ENCODE results near the gene DOCK4.

DOCK4 gene

DNA sequence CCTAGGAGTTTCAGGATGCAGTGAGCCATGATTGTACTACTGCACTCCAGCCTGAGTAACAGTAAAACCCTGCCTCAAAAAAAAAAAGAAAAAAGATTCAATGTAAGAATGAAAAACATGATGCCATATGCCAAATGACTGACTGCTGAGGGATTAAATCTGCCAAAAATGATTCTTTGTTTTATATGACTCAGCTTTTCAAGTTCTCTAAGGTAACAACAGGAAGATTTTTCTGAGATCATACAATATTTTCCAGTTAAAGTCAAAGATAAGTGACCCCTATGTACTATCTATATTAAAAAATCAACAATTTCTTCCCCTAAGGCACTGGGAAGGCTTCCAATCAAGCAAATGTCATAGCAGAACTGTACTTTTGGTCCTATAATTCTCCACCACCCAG lies 372.7 kb downstream of the DOCK4 start:
- ChIA-PET CTCF (no interaction called here), POLR2A (no interaction called here)
- DNase-seq (ENCODE audit: extremely low spot score) = no peak
- no peak for TF ChIP-seq SP1 (IDR thresholded peaks at IDR 0.05)
- no peak for TF ChIP-seq FOXM1 (IDR thresholded peaks at IDR 0.05; ENCODE audit: borderline replicate concordance)
- no peak for TF ChIP-seq ARNT (IDR thresholded peaks at IDR 0.05)
- no peak for TF ChIP-seq FOXA1 (IDR thresholded peaks at IDR 0.05)
- no peak for TF ChIP-seq NFRKB (IDR thresholded peaks at IDR 0.05)
- TF ChIP-seq HDGF (IDR thresholded peaks at IDR 0.05; ENCODE audit: borderline replicate concordance) = no peak
- TF ChIP-seq ELF4 (IDR thresholded peaks at IDR 0.05) = no peak
- no peak for TF ChIP-seq TARDBP (IDR thresholded peaks at IDR 0.05)
- TF ChIP-seq FOXK2 (IDR thresholded peaks at IDR 0.05) = no peak
- no peak for TF ChIP-seq L3MBTL2 (conservative IDR thresholded peaks at IDR 0.05)

DNA sequence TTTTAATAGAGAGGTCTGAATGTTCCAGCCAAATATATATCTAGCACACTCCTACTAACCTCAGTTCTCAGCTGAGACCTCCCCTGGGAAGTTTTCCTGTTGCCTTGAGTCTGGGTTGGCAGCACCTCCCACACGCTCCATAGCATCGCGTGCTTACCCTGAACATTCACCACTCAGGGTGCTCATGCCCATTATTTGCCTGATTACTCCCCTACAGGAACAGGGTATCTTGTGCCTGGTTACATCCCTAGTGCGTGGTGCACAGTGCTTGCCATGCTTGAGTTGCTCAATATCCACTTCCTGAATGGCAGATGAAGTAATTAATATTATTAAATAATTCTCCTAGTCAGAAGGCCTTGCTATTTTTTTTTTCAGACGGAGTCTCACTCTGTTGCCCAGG lies 374.0 kb downstream of the DOCK4 start:
- ChIA-PET POLR2A (no interaction called here), CTCF (no interaction called here)
- DNase-seq (ENCODE audit: extremely low spot score) = no peak
- TF ChIP-seq ARNT (IDR thresholded peaks at IDR 0.05) (no peak), CTBP1 (IDR thresholded peaks at IDR 0.05; ENCODE audit: borderline replicate concordance) (no peak), LEF1 (IDR thresholded peaks at IDR 0.05; ENCODE audit: borderline replicate concordance) (no peak), FOXA1 (IDR thresholded peaks at IDR 0.05) (no peak), BHLHE40 (IDR thresholded peaks at IDR 0.05; ENCODE audit: borderline replicate concordance) (no peak), TARDBP (IDR thresholded peaks at IDR 0.05) (no peak), HDGF (IDR thresholded peaks at IDR 0.05; ENCODE audit: borderline replicate concordance) (no peak), SP1 (IDR thresholded peaks at IDR 0.05) (no peak), SUZ12 (IDR thresholded peaks at IDR 0.05) (no peak), ELF4 (IDR thresholded peaks at IDR 0.05) (no peak), L3MBTL2 (conservative IDR thresholded peaks at IDR 0.05) (no peak), NFRKB (IDR thresholded peaks at IDR 0.05) (no peak)
- TF ChIP-seq, protein P1, sequence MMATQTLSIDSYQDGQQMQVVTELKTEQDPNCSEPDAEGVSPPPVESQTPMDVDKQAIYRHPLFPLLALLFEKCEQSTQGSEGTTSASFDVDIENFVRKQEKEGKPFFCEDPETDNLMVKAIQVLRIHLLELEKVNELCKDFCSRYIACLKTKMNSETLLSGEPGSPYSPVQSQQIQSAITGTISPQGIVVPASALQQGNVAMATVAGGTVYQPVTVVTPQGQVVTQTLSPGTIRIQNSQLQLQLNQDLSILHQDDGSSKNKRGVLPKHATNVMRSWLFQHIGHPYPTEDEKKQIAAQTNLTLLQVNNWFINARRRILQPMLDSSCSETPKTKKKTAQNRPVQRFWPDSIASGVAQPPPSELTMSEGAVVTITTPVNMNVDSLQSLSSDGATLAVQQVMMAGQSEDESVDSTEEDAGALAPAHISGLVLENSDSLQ (IDR thresholded peaks at IDR 0.05) = no peak

DNA sequence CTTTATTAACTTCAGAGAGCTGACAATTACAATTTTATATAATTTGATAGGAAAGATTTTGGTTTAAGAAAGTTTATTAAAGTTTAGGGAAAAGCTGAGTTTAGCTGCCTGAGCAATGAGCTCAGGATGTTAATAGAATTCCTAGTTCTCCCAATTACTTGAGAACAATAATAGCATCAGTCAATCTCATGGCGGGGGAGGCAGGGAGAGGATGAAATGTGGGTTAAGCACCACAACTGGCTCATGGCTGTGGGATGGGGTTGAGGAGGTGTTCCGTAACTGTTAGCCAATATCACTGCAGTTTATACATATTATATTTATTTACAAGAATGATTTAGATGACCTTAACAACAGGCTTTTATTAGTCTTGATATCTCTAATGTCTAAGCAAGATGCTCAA lies 377.0 kb downstream of the DOCK4 start:
- DNase-seq (ENCODE audit: extremely low spot score) = no peak
- ChIA-PET CTCF (no interaction called here), POLR2A (no interaction called here)
- TF ChIP-seq, protein P1 (IDR thresholded peaks at IDR 0.05) = no peak
- TF ChIP-seq LEF1 (IDR thresholded peaks at IDR 0.05; ENCODE audit: borderline replicate concordance) = no peak
- no peak for TF ChIP-seq FOXA1 (IDR thresholded peaks at IDR 0.05)
- no peak for TF ChIP-seq ZNF384 (IDR thresholded peaks at IDR 0.05)
- no peak for TF ChIP-seq BHLHE40 (IDR thresholded peaks at IDR 0.05; ENCODE audit: borderline replicate concordance)
- no peak for TF ChIP-seq CTBP1 (IDR thresholded peaks at IDR 0.05; ENCODE audit: borderline replicate concordance)
- no peak for TF ChIP-seq HDGF (IDR thresholded peaks at IDR 0.05; ENCODE audit: borderline replicate concordance)
- TF ChIP-seq NFRKB (IDR thresholded peaks at IDR 0.05) = no peak

DNA sequence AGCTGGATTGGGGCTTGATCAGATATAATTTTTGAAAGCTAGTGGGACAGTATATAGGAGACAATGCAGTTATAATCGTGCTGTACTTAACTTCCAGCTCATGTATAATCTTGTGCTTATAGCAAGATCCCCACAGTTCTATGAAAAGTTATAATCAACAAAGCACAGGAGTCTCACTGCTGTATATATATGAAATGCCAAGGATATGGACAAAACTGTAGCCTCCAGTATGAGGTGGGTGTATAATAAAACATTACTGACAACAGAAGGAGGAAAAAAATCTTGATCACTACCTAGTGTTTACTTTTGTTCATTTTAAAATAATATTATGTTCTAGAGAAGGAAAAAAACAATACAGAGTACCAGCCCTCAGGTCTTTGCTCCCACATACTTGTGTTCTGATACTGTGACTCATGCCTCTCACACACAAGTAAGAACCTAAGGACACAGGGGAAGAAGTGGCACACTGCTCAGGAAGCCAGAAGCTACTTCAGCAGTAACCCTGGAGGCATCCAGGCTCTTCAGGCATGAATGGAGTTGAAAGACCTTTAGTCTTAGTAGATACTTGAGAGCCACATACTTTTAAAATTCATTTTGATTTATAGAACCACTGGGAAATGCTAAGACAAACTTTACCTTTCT lies 378.2 kb downstream of the DOCK4 start:
- POLR2A ChIA-PET = no interaction called here
- no peak for TF ChIP-seq SUZ12 (IDR thresholded peaks at IDR 0.05)
- TF ChIP-seq L3MBTL2 (conservative IDR thresholded peaks at IDR 0.05) = no peak
- TF ChIP-seq TARDBP (IDR thresholded peaks at IDR 0.05) = no peak
- no peak for TF ChIP-seq BHLHE40 (IDR thresholded peaks at IDR 0.05; ENCODE audit: borderline replicate concordance)
- TF ChIP-seq HDGF (IDR thresholded peaks at IDR 0.05; ENCODE audit: borderline replicate concordance) = no peak
- TF ChIP-seq FOXA1 (IDR thresholded peaks at IDR 0.05) = no peak
- no peak for TF ChIP-seq LEF1 (IDR thresholded peaks at IDR 0.05; ENCODE audit: borderline replicate concordance)
- no peak for TF ChIP-seq ELF4 (IDR thresholded peaks at IDR 0.05)
- no peak for TF ChIP-seq CTBP1 (IDR thresholded peaks at IDR 0.05; ENCODE audit: borderline replicate concordance)
- TF ChIP-seq NFRKB (IDR thresholded peaks at IDR 0.05) = no peak
- no peak for TF ChIP-seq ARNT (IDR thresholded peaks at IDR 0.05)
- no peak for TF ChIP-seq SP1 (IDR thresholded peaks at IDR 0.05)
- TF ChIP-seq FOXM1 (IDR thresholded peaks at IDR 0.05; ENCODE audit: borderline replicate concordance) = no peak
- no peak for TF ChIP-seq FOXK2 (IDR thresholded peaks at IDR 0.05)
- TF ChIP-seq, protein P1 (IDR thresholded peaks at IDR 0.05) = no peak

DNA sequence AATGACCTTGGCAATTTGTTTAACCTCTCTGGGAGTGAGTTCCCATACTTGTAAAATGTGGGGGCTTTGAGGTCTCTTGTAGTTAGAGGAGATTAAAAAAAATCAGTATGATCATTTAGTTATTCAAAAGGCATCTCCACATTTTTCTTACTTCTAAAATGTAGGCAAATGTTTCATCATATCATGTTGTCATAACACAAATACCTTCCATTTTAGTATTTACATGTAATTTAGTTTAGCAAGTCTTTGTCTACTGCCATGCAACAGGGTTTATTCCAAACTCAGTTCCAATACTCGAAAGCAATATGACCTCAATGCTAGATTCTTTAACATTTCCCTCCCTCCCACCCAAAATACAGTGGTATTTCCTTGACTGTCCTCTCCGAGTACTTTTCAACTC lies 381.2 kb downstream of the DOCK4 start:
- ChIA-PET CTCF (no interaction called here), POLR2A (no interaction called here)
- TF ChIP-seq FOXK2 (IDR thresholded peaks at IDR 0.05) (no peak), ZNF384 (IDR thresholded peaks at IDR 0.05) (no peak), ELF4 (IDR thresholded peaks at IDR 0.05) (no peak), ARNT (IDR thresholded peaks at IDR 0.05) (no peak), TARDBP (IDR thresholded peaks at IDR 0.05) (no peak), CTBP1 (IDR thresholded peaks at IDR 0.05; ENCODE audit: borderline replicate concordance) (no peak), HDGF (IDR thresholded peaks at IDR 0.05; ENCODE audit: borderline replicate concordance) (no peak), SUZ12 (IDR thresholded peaks at IDR 0.05) (no peak), NFRKB (IDR thresholded peaks at IDR 0.05) (no peak), LEF1 (IDR thresholded peaks at IDR 0.05; ENCODE audit: borderline replicate concordance) (no peak), L3MBTL2 (conservative IDR thresholded peaks at IDR 0.05) (no peak), SP1 (IDR thresholded peaks at IDR 0.05) (no peak), FOXA1 (IDR thresholded peaks at IDR 0.05) (no peak), BHLHE40 (IDR thresholded peaks at IDR 0.05; ENCODE audit: borderline replicate concordance) (no peak)
- TF ChIP-seq, protein P1 (IDR thresholded peaks at IDR 0.05) = no peak
- no peak for DNase-seq (ENCODE audit: extremely low spot score)

More for the DNA sequence above, 378.2 kb downstream of the DOCK4 start:
- no peak for DNase-seq (ENCODE audit: extremely low spot score)
- CTCF ChIA-PET = no interaction called here
